Liver (tissue), 9 donors: ENCODE data around the gene TUBB4B. TPM values are rescaled to one million over a fixed set of nuclear protein-coding genes. Genes with fewer than 3 reads are reported as not detected.

Experiments used
- DNase-seq: peaks from one replicate; pipeline ENCODE4 v3.0.0-alpha.2; 2017; ENCODE audit warnings: low spot score
- H3K27ac ChIP-seq, 2 donors: one replicate each; pipeline ENCODE4 v1.7.0; 2013; ENCODE audit warnings: inconsistent platforms in 2 of 2, low read length in 2 of 2, control low read depth in 1 of 2, low read depth in 1 of 2, mild to moderate bottlenecking in 1 of 2
- H3K27me3 ChIP-seq, 4 donors: one replicate each; pipeline versions ENCODE4 v1.6.1 to v1.7.0; 2013; ENCODE audit warnings: low read length in 3 of 4, inconsistent platforms in 1 of 4, mild to moderate bottlenecking in 1 of 4, moderate library complexity in 1 of 4; ENCODE audit not compliant: control insufficient read depth in 4 of 4, insufficient read depth in 4 of 4
- H3K36me3 ChIP-seq, 4 donors: one replicate each; pipeline versions ENCODE4 v1.6.1 to v1.7.0; 2013; ENCODE audit warnings: low read length in 3 of 4, mild to moderate bottlenecking in 3 of 4, low read depth in 1 of 4, moderate library complexity in 1 of 4; ENCODE audit not compliant: control insufficient read depth in 4 of 4, insufficient read depth in 3 of 4
- H3K4me1 ChIP-seq, 4 donors: one replicate each; pipeline versions ENCODE4 v1.6.1 to v1.7.0; 2013; ENCODE audit warnings: low read length in 3 of 4, mild to moderate bottlenecking in 3 of 4, moderate library complexity in 1 of 4; ENCODE audit not compliant: control insufficient read depth in 4 of 4, insufficient read depth in 4 of 4
- H3K4me3 ChIP-seq, 3 donors: one replicate each; pipeline versions ENCODE4 v1.6.1 to v1.7.0; 2013; ENCODE audit warnings: low read length in 3 of 3, control low read depth in 1 of 3, low read depth in 1 of 3, mild to moderate bottlenecking in 1 of 3
- H3K9ac ChIP-seq, 2 donors: one replicate each; pipeline ENCODE4 v1.7.0; 2013; ENCODE audit warnings: low read length in 2 of 2, mild to moderate bottlenecking in 2 of 2, moderate library complexity in 2 of 2, control low read depth in 1 of 2, low read depth in 1 of 2
- H3K9me3 ChIP-seq, 4 donors: one replicate each; pipeline versions ENCODE4 v1.6.1 to v1.7.0; 2013; ENCODE audit warnings: low read length in 3 of 4; ENCODE audit not compliant: control insufficient read depth in 4 of 4
- ATF3 ChIP-seq: IDR thresholded peaks from 2 replicates; pipeline ENCODE4 v1.6.1; 2016; ENCODE audit warnings: antibody characterized with exemption
- CTCF ChIP-seq: fragments of 150-350 bp; IDR thresholded peaks from 2 replicates; pipeline ENCODE4 v1.5.1; 2017; ENCODE audit warnings: improper control_type of control experiment, low read depth, low read length; ENCODE audit not compliant: missing input control
- EGR1 ChIP-seq, 2 donors: IDR thresholded peaks; 2 replicates each; pipeline ENCODE4 v1.6.1; 2016 to 2018; ENCODE audit warnings: antibody characterized with exemption in 2 of 2, low read depth in 2 of 2
- FOXA1 ChIP-seq: IDR thresholded peaks from 2 replicates; pipeline ENCODE4 v1.6.1; 2016; ENCODE audit warnings: antibody characterized with exemption
- FOXA2 ChIP-seq: IDR thresholded peaks from 2 replicates; pipeline ENCODE4 v1.6.1; 2016; ENCODE audit warnings: antibody characterized with exemption
- GABPA ChIP-seq, 2 donors: IDR thresholded peaks in 1 of 2; conservative IDR thresholded peaks in 1 of 2; 2 replicates each; pipeline ENCODE4 v1.6.1; 2016; ENCODE audit warnings: antibody characterized with exemption in 2 of 2, mild to moderate bottlenecking in 1 of 2, moderate library complexity in 1 of 2
- HNF4A ChIP-seq, 2 donors: conservative IDR thresholded peaks; 2 replicates each; pipeline ENCODE4 v1.6.1; 2016; ENCODE audit warnings: antibody characterized with exemption in 2 of 2, mild to moderate bottlenecking in 2 of 2
- HNF4G ChIP-seq: IDR thresholded peaks from 2 replicates; pipeline ENCODE4 v1.6.1; 2016; ENCODE audit warnings: antibody characterized with exemption
- JUND ChIP-seq, 2 donors: IDR thresholded peaks; 2 replicates each; pipeline ENCODE4 v1.6.1; 2016; ENCODE audit warnings: antibody characterized with exemption in 2 of 2
- MAX ChIP-seq: IDR thresholded peaks from 2 replicates; pipeline ENCODE4 v1.6.1; 2016; ENCODE audit warnings: antibody characterized with exemption
- NR2F2 ChIP-seq: IDR thresholded peaks from 2 replicates; pipeline ENCODE4 v1.6.1; 2016; ENCODE audit warnings: antibody characterized with exemption
- RAD21 ChIP-seq, 2 donors: IDR thresholded peaks; 2 replicates each; pipeline ENCODE4 v1.6.1; 2016; ENCODE audit warnings: antibody characterized with exemption in 2 of 2, mild to moderate bottlenecking in 2 of 2
- REST ChIP-seq: IDR thresholded peaks from 2 replicates; pipeline ENCODE4 v1.6.1; 2016; ENCODE audit warnings: antibody characterized with exemption, mild to moderate bottlenecking
- RXRA ChIP-seq, 2 donors: IDR thresholded peaks; 2 replicates each; pipeline ENCODE4 v1.6.1; 2017 to 2018; ENCODE audit warnings: antibody characterized with exemption in 2 of 2, mild to moderate bottlenecking in 1 of 2
- SP1 ChIP-seq: IDR thresholded peaks from 2 replicates; pipeline ENCODE4 v1.6.1; 2018; ENCODE audit warnings: antibody characterized with exemption, mild to moderate bottlenecking
- TAF1 ChIP-seq: conservative IDR thresholded peaks from 2 replicates; pipeline ENCODE4 v1.6.1; 2016; ENCODE audit warnings: antibody characterized with exemption, mild to moderate bottlenecking
- YY1 ChIP-seq: IDR thresholded peaks from 2 replicates; pipeline ENCODE4 v1.6.1; 2016; ENCODE audit warnings: antibody characterized with exemption, mild to moderate bottlenecking
- ZBTB33 ChIP-seq: IDR thresholded peaks from 2 replicates; pipeline ENCODE4 v1.6.1; 2016; ENCODE audit warnings: antibody characterized with exemption
- WGBS: extraction: QIAGEN DNeasy Blood & Tissue Kit; methylation state at CpG from one replicate; pipeline ENCODE4 v1.1.7; 2013; 5-methylcytosine and 5-hydroxymethylcytosine counted together
- polyA plus RNA-seq, 2 donors: library from polyadenylated mRNA; stranded (reverse) in 1 of 2; unstranded in 1 of 2; fragments of 200-250 nt in 1 of 2; fragments of >200 nt in 1 of 2; fragmentation: Nextera tagmentation in 1 of 2; extraction: Ambion mirVana in 1 of 2; gene quantifications; one replicate each; pipeline versions ENCODE4 v1.2.1 to v1.2.3, GENCODE V29; 2013 to 2015
- total RNA-seq, 2 donors: library from RNA; depleted of rRNA; stranded (reverse); fragments of >200 nt; gene quantifications; one replicate each; pipeline ENCODE4 v1.2.3, GENCODE V29; 2014
- donor health status: healthy.
- donor health status: healthy.
- donor health status: healthy.
- donor health status: healthy.
- donor health status: healthy.

TUBB4B gene
- total and polyA plus RNA-seq, 4 donors = 173 to 199 (median 185) TPM

- Histone ChIP-seq H3K9me3 (no peaks in the 10 kb centered on the region), H3K4me1 (peaks cover 10 to 30% (median 19%) of the 10 kb centered on the region in 4 donors), H3K27ac (no peak overlapping the region), H3K27me3 (no peaks in the 10 kb centered on the region), H3K9ac (no peak overlapping the region), H3K36me3 (no peaks in the 10 kb centered on the region), H3K4me3 (peak overlapping the region in 1 of 3 donors; percentile 86)
- peak; percentile 70 for DNase-seq
- WGBS = 6% methylated on average over 61 of the region's 61 CpGs
- TF ChIP-seq YY1 = no peak
- TF ChIP-seq REST = no peak
- no peak for TF ChIP-seq RAD21 (IDR thresholded peaks at IDR 0.05)
- TF ChIP-seq EGR1 (IDR thresholded peaks at IDR 0.05; ENCODE audit: low read depth in 2 of 2) = no peak
- TF ChIP-seq FOXA1 = no peak
- TF ChIP-seq HNF4G = no peak
- TF ChIP-seq GABPA (IDR thresholded peaks at IDR 0.05 in 1 of 2, conservative IDR thresholded peaks at IDR 0.05 in 1 of 2) = peak in 1 of 2 donors; percentile 20
- no peak for TF ChIP-seq FOXA2
- TF ChIP-seq TAF1 = no peak
- peak; percentile 59 to 71 for TF ChIP-seq RXRA (IDR thresholded peaks at IDR 0.05)
- TF ChIP-seq MAX = no peak
- no peak for TF ChIP-seq JUND (IDR thresholded peaks at IDR 0.05)
- no peak for TF ChIP-seq ZBTB33
- peak; percentile 78 for TF ChIP-seq NR2F2
- TF ChIP-seq ATF3 = no peak
- peak; percentile 37 for TF ChIP-seq SP1
- TF ChIP-seq HNF4A (conservative IDR thresholded peaks at IDR 0.05) = peak; percentile 71 to 73
- no peak for TF ChIP-seq CTCF
Observed at GRCh38 chr9:137221506-137222111, 19.5 kb upstream of the TUBB4B start.
